Hair follicular keratinocyte (primary cell): ENCODE measurements around the gene HES7. TPM values are rescaled to one million over a fixed set of nuclear protein-coding genes. Genes with fewer than 3 reads are reported as not detected.

Experiments used
- total RNA-seq: library from RNA; depleted of rRNA; stranded (reverse); fragments of >200 nt; gene quantifications from 2 replicates; pipeline ENCODE4 v1.2.3, GENCODE V29; 2015

The HES7 gene
- 0.80 and 1.2 TPM in 2 replicates for total RNA-seq

GRCh38 chr17:8123695-8124349, at the start of gene HES7:
Gene HES7 (minus strand): TSS chr17:8124106. CDS start chr17:8124084, 22 bp downstream.

GRCh38 chr17:8162233-8162996, 38.5 kb upstream of the HES7 start, which contains the start of gene VAMP2:
Gene VAMP2 (minus strand): TSS chr17:8162948. CDS start chr17:8162879, 69 bp downstream.

GRCh38 chr17:8152112-8152775, 28.3 kb upstream of the HES7 start, which contains the start of gene PER1:
Gene PER1 (minus strand): TSS chr17:8152404. CDS start chr17:8150706, 1,698 bp downstream.

GRCh38 chr17:8117980-8118768, 5.7 kb downstream of the HES7 start, which contains the start of gene ALOXE3:
Gene ALOXE3 (minus strand): TSS chr17:8118514. CDS start chr17:8117990, 524 bp downstream.

GRCh38 chr17:8087075-8087951, 36.6 kb downstream of the HES7 start, which contains the start of gene ALOX12B:
Gene ALOX12B (minus strand): TSS chr17:8087716. CDS start chr17:8087442, 274 bp downstream.

Other genes starting within 250 kb of the HES7 start
- 52.9 and 57.0 TPM in 2 replicates for gene CHD3, start 235.3 kb downstream of the HES7 start, total RNA-seq
- gene RNF227, start 207.8 kb downstream of the HES7 start, total RNA-seq = 2.6 and 5.9 TPM in 2 replicates
- gene KCNAB3, start 194.2 kb downstream of the HES7 start, total RNA-seq = 0.38 and 1.3 TPM in 2 replicates
- gene TRAPPC1, start 192.2 kb downstream of the HES7 start, total RNA-seq = 67.7 and 72.3 TPM in 2 replicates
- gene CNTROB, start 191.9 kb downstream of the HES7 start, total RNA-seq = 20.6 and 21.9 TPM in 2 replicates
- gene GUCY2D, start 121.5 kb downstream of the HES7 start, total RNA-seq = 0.04 and 0.16 TPM in 2 replicates
- 27.2 and 84.0 TPM in 2 replicates for gene ALOX15B, start 85.0 kb downstream of the HES7 start, total RNA-seq
- 0.15 and 2.7 TPM in 2 replicates for gene ALOX12B, start 36.4 kb downstream of the HES7 start, total RNA-seq
- 1.0 and 8.8 TPM in 2 replicates for gene ALOXE3, start 5.6 kb downstream of the HES7 start, total RNA-seq
- gene PER1, start 28.3 kb upstream of the HES7 start, total RNA-seq = 33.2 and 39.7 TPM in 2 replicates
- 5.6 and 11.3 TPM in 2 replicates for gene VAMP2, start 38.8 kb upstream of the HES7 start, total RNA-seq
- 39.0 and 47.1 TPM in 2 replicates for gene TMEM107, start 52.3 kb upstream of the HES7 start, total RNA-seq
- 13.7 and 14.4 TPM in 2 replicates for gene BORCS6, start 66.1 kb upstream of the HES7 start, total RNA-seq
- gene AURKB, start 86.5 kb upstream of the HES7 start, total RNA-seq = 21.2 and 98.5 TPM in 2 replicates
- 6.6 and 8.0 TPM in 2 replicates for gene CTC1, start 124.0 kb upstream of the HES7 start, total RNA-seq
- 17.4 and 30.5 TPM in 2 replicates for gene PFAS, start 125.2 kb upstream of the HES7 start, total RNA-seq
- 25.0 and 37.2 TPM in 2 replicates for gene RANGRF, start 164.6 kb upstream of the HES7 start, total RNA-seq
- gene SLC25A35, start 171.3 kb upstream of the HES7 start, total RNA-seq = 0.08 and 1.3 TPM in 2 replicates
- gene ARHGEF15, start 186.1 kb upstream of the HES7 start, total RNA-seq = not detected in 2 replicates
- gene ODF4, start 215.7 kb upstream of the HES7 start, total RNA-seq = not detected in 2 replicates